Liver (tissue), 2 donors: ENCODE data around the gene SOX15.

Experiments
- CTCF ChIP-seq: fragments of 150-350 bp; IDR thresholded peaks from 2 replicates; pipeline ENCODE4 v1.5.1; 2017; ENCODE audit warnings: improper control_type of control experiment, low read depth, low read length; ENCODE audit not compliant: missing input control
- FOXA1 ChIP-seq: IDR thresholded peaks from 2 replicates; pipeline ENCODE4 v1.6.1; 2016; ENCODE audit warnings: antibody characterized with exemption
- MAX ChIP-seq: IDR thresholded peaks from 2 replicates; pipeline ENCODE4 v1.6.1; 2016; ENCODE audit warnings: antibody characterized with exemption
- donor health status: healthy.

- no peak for TF ChIP-seq CTCF
- TF ChIP-seq MAX = no peak
- no peak for TF ChIP-seq FOXA1
These were observed 2.3 kb downstream of the SOX15 start for GRCh38 chr17:7587420-7588151.
